GM21526 (cell line): ENCODE measurements around the gene GABRE.
"Not testable (repeated sequence)": the region's sequence is repeated elsewhere in the genome, so short reads cannot be mapped to it uniquely, and the experiment has no call there.

Experiments used
- ATAC-seq: cut with Tn5 transposase; IDR thresholded peaks from one replicate; pipeline ENCODE4 v1.9.1; 2021; ENCODE audit warnings: moderate library complexity; ENCODE audit not compliant: unreplicated experiment, low FRiP score

The GABRE gene

GRCh38 chrX:151973060-151973661, 1.3 kb downstream of the GABRE start:
- ATAC-seq: no peak

GRCh38 chrX:151970661-151971060, 3.8 kb downstream of the GABRE start:
- no peak for ATAC-seq

GRCh38 chrX:151970027-151970426, 4.4 kb downstream of the GABRE start:
- ATAC-seq: no peak

GRCh38 chrX:151966236-151966635, 8.2 kb downstream of the GABRE start:
- ATAC-seq: no peak

- no peak for ATAC-seq
These were observed 12.4 kb downstream of the GABRE start for GRCh38 chrX:151962034-151962433.

- no peak for ATAC-seq
These were observed 16.4 kb downstream of the GABRE start for GRCh38 chrX:151958101-151958500.

- no peak for ATAC-seq
These were observed 19.7 kb downstream of the GABRE start for GRCh38 chrX:151954730-151955129.

GRCh38 chrX:151938172-151938571, 36.3 kb downstream of the GABRE start:
- ATAC-seq: no peak

- no peak for ATAC-seq
These were observed 39.1 kb downstream of the GABRE start for GRCh38 chrX:151935358-151935757.

GRCh38 chrX:151929126-151929525, 45.4 kb downstream of the GABRE start:
- ATAC-seq: no peak

- no peak for ATAC-seq
These were observed 50.8 kb downstream of the GABRE start for GRCh38 chrX:151923648-151924047.

- no peak for ATAC-seq
These were observed 51.8 kb downstream of the GABRE start for GRCh38 chrX:151922692-151923091.

- no peak for ATAC-seq
These were observed 52.6 kb downstream of the GABRE start for GRCh38 chrX:151921866-151922265.

GRCh38 chrX:151921292-151921691, 53.2 kb downstream of the GABRE start:
- ATAC-seq: no peak

GRCh38 chrX:151920530-151920929, 53.9 kb downstream of the GABRE start:
- no peak for ATAC-seq

GRCh38 chrX:151920101-151920500, 54.4 kb downstream of the GABRE start:
- no peak for ATAC-seq

- no peak for ATAC-seq
These were observed 54.9 kb downstream of the GABRE start for GRCh38 chrX:151919610-151920009.

GRCh38 chrX:151918736-151919135, 55.7 kb downstream of the GABRE start:
- not testable (repeated sequence) for ATAC-seq

- ATAC-seq: no peak
These were observed 61.7 kb downstream of the GABRE start, which contains the start of gene MAGEA4 for GRCh38 chrX:151912780-151913179. Gene MAGEA4 (plus strand): TSS chrX:151912889. CDS start chrX:151923665, 10,776 bp downstream.

- ATAC-seq: no peak
These were observed 62.3 kb downstream of the GABRE start for GRCh38 chrX:151912221-151912620.

- ATAC-seq: no peak
These were observed 69.5 kb downstream of the GABRE start for GRCh38 chrX:151904989-151905388.
